GM21737 (cell line): Measurements from ENCODE around the gene CHEK2.
"Not testable (repeated sequence)": the region's sequence is repeated elsewhere in the genome, so short reads cannot be mapped to it uniquely, and the experiment has no call there.

ENCODE experiments used
- ATAC-seq: cut with Tn5 transposase; IDR thresholded peaks from one replicate; pipeline ENCODE4 v1.9.1; 2021; ENCODE audit warnings: mild to moderate bottlenecking, moderate library complexity; ENCODE audit not compliant: unreplicated experiment

The CHEK2 gene

GRCh38 chr22:28741785-28742561, at the start of gene CHEK2, which contains the start of gene HSCB:
TSS of gene CHEK2 (minus strand) at chr22:28741820. CDS start at chr22:28734721, 7,099 bp downstream.
TSS of gene HSCB (plus strand) at chr22:28742039. CDS start at chr22:28742096, 57 bp downstream.
- peak; percentile 79 for ATAC-seq

DNA sequence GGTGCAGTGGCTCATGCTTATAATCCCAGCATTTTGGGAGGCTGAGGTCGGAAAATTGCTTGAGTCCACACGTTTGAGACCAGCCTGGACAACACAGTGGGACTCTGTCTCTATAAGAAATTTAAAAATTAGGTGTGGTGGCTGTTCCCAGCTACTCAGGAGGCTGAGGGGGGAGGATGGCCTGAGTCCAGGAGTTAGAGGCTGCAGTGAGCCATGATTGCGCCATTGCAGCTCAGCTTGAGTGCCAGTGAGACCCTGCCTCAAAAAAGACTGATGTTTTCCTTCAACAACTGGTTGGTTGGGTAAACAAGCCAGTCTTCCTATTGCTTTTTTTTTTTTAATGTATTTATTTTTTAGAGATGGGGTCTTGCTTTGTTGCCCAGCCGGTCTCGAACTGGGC, 49.5 kb upstream of the CHEK2 start:
- ATAC-seq = no peak

DNA sequence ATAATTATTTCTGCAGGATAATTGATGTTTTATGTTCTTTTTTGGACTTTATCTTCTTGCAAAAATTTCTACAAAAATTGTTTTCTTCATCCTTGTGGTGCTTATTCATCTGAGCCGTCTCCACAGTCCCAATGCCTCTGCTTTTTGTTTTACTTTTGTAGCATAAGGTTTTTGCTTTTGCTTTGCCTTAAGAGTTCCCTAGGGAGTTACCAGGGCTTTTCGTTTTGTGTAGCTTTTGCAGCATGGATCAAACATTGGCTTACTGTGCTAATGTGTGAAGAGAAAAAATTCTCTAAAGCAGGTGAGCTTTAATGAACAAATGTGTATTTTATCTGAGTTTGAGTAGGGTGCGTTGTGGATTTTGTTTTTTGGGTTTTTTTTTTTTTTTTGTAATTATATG, 47.0 kb upstream of the CHEK2 start:
- no peak for ATAC-seq

DNA sequence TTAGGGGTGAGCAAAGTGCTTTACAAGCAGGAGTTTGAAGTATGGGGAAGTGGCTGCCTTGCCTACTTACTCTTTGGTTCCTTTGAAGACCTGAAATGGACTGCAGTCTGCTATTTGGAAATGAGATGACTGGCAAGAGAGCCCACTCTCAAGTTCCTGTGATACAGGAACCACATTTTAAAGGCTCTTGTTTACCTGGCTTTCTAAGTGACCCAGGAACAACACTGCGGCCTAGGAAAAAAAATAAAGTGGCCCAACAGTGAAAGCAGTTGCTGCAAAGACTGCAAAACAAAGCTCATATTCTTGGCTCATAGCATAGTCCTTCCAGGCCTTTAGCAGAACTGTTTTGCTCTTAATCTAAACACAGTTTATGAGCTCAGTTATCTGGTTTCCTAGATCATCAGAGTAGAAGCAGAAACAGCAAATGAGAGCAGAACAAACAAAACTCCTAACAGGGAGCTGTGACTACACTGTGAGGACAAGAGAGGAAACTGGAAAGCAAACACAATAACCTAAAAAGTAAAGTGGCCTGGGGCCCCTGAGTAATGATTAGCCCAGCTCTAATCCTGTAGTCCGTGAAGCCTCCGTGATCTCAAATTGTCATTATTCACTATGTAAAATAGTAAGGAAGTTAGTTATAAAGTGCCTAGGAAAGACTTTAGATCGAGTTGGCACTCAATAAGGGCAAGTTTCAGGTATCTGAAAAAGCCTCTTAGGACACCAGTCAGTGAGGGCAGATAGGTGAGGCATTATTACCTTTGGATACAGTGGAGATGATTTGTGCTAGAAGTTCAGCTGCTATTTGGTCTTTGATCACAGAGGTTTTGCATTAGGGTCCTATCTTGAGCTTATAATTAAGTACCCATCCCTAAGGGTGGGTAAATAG, 42.4 kb upstream of the CHEK2 start:
- ATAC-seq = no peak

GRCh38 chr22:28780296-28780695, 38.7 kb upstream of the CHEK2 start:
- ATAC-seq = no peak

- no peak for ATAC-seq
These were observed 38.2 kb upstream of the CHEK2 start for GRCh38 chr22:28779833-28780232.

DNA sequence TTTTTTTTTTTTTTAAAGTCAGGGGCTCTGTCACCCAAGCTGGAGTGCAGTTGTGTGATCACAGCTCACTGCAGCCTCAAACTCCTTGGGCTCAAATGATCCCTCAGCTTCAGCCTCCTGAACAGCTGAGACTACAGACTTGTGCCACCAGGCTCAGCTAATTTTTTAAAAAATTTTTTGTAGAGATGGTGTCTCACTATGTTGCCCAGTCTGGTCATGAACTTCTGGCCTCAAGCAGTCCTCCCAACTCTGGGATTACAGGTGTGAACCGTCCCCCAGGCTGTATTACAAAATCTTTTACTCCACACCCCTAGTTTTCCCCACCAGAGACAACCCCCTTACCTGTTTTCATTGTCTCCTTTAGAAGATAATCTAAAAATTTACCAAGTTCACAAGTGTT, 32.8 kb upstream of the CHEK2 start:
- ATAC-seq = no peak

DNA sequence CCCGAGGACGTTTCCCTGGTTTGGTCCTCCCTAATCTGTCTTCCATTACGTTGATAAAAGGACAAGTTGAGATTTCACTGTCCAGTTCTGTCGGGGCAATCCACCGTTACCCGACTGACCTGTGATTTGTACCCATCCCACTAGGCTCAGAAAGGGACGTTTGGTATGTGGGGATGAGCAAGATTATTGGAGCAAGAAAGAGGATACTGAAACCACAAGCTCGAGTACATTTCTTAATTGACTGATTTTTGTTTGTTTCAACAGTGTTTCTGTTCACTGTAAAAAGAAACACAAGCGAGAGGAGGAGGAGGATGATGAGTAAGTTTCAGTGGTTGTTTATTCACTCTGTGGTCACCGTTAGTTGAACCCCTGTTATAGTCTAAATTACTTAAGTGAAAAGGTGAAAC, 31.8 kb upstream of the CHEK2 start:
- peak; percentile 27 for ATAC-seq

- ATAC-seq = peak; percentile 89
These were observed 31.2 kb upstream of the CHEK2 start, which contains the start of gene CCDC117 for GRCh38 chr22:28772633-28773460. TSS of gene CCDC117 (plus strand) at chr22:28772695. CDS start at chr22:28772850, 155 bp downstream.

- no peak for ATAC-seq
These were observed 29.7 kb upstream of the CHEK2 start for GRCh38 chr22:28771195-28771791.

- ATAC-seq = no peak
These were observed 27.9 kb upstream of the CHEK2 start for GRCh38 chr22:28769394-28770085.

DNA sequence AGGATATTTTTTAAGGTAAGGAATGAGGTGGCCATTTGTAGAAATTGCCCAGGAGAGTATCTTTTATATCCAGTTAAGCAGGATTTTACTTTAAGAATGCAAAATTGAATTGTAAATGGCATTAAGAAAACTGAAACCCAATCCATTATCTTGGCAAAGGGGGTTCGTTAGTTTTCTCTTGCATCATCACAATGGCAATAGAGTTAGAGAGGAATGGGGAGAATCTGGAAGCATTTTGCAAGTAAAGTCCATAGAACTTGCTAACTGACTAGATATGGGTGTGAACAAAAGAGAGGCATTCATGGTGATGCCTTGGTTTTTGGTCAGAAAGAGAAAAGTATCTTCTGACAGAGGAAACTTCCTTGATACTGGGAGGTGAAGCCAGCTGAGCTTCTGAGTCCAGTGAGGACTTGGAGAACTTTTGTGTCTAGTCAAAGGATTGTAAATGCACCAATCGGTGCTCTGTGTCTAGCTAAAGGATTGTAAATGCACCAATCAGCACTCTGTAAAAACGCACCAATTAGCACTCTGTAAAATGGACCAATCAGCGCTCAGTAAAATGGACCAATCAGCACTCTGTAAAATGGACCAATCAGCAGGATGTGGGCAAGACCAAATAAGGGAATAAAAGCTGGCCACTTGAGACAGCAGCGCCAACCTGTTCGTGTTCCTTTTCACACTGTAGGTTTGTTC, 27.2 kb upstream of the CHEK2 start:
- ATAC-seq = no peak

GRCh38 chr22:28766628-28767027, 25.0 kb upstream of the CHEK2 start:
- no peak for ATAC-seq

- not testable (repeated sequence) for ATAC-seq
These were observed 20.4 kb upstream of the CHEK2 start for GRCh38 chr22:28762000-28762399.

- no peak for ATAC-seq
These were observed 19.8 kb upstream of the CHEK2 start for GRCh38 chr22:28761449-28761755.

DNA sequence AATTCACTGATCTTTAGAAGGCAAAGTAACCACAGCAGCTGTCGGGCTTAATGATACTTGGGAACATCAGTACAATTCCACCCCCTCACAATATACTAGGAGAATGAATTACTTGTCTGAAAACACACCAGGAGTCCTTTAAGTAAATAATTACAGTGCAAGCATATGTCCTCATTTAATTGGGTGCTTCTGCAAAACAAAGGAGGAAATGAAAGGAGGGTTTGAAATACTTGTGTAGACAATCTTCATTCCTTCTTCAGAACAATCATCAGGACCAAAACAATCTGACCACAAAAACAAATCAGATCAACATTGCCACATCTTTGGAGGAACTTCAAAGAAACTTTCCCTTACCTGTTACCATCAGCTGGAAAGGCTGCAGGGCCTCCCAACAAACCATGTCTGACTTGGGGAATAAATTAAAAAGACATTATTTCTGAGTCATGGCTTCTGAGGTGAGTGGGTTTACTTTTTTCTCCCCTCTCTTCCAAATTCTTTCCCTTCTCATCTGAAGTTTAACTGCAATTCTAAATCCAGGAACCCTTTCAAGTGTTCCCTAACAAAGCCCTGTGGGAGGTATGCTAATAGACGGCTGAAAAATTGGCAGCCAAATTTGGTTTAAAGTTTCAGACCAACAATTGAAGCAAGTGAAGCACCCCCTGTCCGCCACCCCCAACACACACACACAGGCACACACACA, 18.4 kb upstream of the CHEK2 start:
- no peak for ATAC-seq

GRCh38 chr22:28754512-28754911, 12.9 kb upstream of the CHEK2 start:
- ATAC-seq = not testable (repeated sequence)

DNA sequence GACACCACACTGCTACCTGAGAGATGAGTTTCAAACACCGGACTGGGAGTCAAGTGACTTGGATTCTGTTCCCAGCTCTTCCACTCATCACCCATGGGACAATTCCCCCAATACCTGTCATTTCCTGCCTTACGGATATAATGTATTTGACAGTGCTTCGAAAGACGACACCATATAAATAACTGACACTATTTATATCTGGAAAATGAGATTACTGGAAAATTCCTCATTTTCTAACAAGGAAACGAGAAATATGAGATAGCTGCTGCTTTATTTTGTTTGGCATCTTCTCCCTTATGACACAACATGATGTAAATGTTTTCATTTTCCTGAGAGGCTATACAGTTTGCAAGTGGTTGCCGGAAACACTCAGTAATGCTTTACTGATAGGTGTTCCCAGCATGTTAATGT, 8.9 kb upstream of the CHEK2 start:
- ATAC-seq = no peak

DNA sequence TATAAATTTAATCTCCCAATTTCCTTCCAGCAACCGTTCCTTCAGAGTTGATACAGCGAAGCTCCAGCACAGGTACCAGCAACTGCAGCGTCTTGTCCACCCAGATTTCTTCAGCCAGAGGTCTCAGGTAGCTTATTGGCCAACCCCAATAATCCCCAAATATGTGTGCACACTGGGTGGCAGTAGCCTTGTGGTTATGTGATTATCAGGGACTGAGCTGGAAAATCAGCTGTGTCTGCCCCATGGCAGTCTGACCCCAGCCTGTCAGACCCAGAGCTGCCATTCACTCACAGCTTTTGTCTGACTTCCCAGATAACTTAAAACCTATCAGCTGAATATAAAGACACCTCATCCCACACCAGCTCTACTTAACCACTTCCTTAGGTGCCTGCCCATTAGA, 2.2 kb upstream of the CHEK2 start:
- no peak for ATAC-seq
